HG03565 (cell line): ENCODE results near the gene IGF2BP3.
A peak's percentile ranks its signal among the peaks of the same experiment; 100 is the strongest.

Experiments
- ATAC-seq: cut with Tn5 transposase; IDR thresholded peaks from one replicate; pipeline ENCODE4 v1.9.1; 2021; ENCODE audit warnings: mild to moderate bottlenecking, moderate library complexity; ENCODE audit not compliant: unreplicated experiment

Gene IGF2BP3

DNA sequence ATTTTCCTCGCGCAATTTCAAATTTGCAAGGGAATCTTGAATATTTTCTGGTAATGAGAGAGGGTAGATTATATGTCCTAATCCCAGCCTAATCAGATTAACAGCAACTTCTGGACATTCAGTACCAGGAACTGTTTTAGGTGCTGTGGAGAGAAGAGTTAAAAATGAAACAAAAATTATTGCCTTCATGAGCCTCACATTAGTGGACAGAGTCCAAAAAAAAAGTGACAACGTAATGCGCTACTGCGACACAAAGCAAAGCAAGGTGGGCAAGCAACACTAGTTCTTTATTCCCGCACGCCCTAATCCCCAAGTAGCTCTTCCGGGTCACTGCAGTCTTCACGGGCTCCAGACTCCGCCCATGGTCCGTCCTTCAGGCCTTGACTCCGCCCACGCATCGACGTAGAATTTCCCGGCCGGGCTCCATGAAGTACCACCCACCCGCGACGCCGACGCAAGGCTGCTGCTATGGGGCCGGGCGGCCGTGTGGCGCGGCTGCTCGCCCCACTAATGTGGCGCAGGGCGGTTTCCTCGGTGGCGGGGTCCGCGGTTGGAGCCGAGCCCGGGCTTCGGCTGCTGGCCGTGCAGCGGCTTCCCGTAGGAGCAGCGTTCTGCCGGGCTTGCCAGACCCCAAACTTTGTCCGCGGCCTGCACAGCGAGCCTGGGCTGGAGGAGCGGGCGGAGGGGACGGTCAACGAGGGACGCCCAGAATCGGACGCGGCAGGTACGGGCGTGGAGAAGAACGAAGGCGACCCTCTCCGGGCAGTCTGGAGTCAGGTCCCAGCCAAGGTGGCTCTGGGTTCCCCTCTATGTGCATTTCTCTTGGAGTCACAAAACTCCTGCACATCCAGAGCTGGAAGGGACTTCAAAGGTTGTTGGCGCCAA is 171.2 kb downstream of the IGF2BP3 start, which contains the start of gene MALSU1:
Gene MALSU1 (plus strand): TSS at position 455 of the 885 bp plus-strand sequence. CDS start 14 bp downstream, at position 469.
- peak; percentile 97 for ATAC-seq

GRCh38 chr7:23298141-23298881 is 172.0 kb downstream of the IGF2BP3 start:
- ATAC-seq, result no peak

- no peak for ATAC-seq
Observed at GRCh38 chr7:23295401-23295697, 174.9 kb downstream of the IGF2BP3 start.

- ATAC-seq, result no peak
Observed at GRCh38 chr7:23294549-23295400, 175.5 kb downstream of the IGF2BP3 start.

DNA sequence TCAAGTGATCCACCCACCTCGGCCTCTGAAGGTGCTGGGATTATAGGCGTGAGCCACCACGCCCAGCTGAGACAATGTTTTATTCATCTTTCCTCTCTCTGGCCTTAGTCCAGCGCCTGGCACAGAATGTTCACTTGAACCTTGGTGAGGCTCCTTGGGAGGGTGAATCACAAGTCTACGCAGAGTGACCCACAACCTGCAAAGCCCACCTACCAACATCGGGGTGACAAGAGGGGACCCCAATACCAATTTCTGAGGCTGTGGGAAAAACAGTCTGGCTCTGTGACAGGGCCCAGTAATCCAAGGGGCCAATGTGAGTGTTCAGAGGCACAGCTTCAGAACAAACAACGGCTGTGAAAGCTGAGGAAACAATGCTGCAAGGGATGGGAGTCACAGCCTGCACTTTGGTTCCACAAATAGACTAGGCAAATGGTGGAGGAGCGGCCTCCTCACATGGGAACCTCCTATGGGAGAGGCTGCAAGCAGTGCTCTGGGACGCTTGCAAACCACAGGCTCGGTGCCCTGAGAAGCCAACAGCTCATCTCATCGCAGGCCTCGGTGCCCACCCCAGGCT is 176.7 kb downstream of the IGF2BP3 start:
- ATAC-seq, result no peak

- ATAC-seq, result no peak
Observed at GRCh38 chr7:23292623-23293022, 177.7 kb downstream of the IGF2BP3 start.

- no peak for ATAC-seq
Observed at GRCh38 chr7:23291957-23292560, 178.2 kb downstream of the IGF2BP3 start.

- ATAC-seq, result no peak
Observed at GRCh38 chr7:23290993-23291392, 179.3 kb downstream of the IGF2BP3 start.

DNA sequence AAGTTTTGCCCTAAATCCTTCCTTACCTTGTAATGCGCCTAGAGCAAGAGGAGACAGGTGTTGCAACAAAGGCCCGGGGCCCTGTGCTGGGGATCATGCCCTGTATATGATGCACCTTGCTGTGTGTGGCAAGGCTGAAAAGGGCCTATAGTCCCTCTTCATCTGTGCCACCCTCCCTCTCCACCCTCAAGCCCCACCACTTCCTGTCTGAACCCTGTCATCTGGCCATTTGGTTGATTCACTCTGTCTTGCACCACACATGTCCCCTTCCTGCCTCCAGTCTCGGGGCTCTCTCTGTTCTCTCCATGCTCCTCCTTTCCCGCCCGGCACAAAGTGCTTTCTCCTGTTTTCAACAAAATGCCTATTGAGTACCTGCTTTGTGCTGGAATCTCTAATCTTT is 182.7 kb downstream of the IGF2BP3 start:
- no peak for ATAC-seq

GRCh38 chr7:23285657-23286646 is 184.3 kb downstream of the IGF2BP3 start:
- ATAC-seq, result no peak

- ATAC-seq, result no peak
Observed at GRCh38 chr7:23284871-23285270, 185.4 kb downstream of the IGF2BP3 start.

DNA sequence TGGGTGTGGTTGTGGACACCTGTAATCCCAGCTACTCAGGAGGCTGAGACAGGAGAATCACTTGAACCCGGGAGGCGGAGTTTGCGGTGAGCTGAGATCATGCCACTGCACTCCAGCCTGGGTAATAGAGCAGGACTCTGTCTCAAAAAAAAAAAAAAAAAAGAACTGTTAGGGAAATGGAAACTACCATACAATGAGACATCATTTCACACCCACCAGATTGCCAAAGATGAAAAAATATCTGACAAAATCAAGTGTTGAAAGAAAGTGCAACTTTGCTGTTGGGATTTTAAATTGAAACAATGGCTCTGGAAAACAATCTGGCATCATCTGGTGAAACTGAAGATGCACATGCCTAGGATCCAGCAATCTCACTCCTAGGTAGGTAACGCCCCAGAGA is 187.2 kb downstream of the IGF2BP3 start:
- no peak for ATAC-seq

DNA sequence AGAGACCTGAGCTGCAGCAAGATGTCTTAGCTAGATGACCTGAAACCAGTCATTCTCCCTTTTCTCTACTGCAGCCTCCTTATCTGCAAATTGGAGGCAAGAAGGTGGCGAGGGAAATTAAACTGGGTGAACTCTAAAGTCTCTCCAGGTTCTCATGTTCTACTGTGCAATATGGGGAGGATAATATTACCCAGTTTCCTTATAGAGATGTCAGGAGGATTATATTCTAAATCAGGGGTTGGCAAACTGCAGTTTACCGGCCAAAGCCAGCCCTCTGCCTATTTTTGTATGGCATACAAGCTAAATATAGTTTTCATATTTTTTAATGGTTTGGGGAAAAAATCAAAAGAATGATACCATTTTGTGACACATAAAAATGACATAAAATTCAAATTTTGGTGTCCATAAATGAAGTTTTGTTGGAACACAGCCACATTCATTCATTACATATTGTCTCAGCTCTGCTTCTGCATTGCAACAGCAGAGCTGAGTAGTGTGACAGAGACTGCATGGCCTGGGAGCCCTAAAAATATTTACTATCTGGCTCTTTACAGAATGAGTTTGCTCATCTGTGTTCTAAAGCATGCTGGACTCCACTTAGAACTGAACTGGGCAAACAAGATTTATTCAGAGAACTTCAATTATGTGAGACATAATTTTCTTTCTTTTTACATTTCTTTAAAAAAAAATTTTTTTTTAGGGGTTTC is 190.3 kb downstream of the IGF2BP3 start:
- no peak for ATAC-seq

DNA sequence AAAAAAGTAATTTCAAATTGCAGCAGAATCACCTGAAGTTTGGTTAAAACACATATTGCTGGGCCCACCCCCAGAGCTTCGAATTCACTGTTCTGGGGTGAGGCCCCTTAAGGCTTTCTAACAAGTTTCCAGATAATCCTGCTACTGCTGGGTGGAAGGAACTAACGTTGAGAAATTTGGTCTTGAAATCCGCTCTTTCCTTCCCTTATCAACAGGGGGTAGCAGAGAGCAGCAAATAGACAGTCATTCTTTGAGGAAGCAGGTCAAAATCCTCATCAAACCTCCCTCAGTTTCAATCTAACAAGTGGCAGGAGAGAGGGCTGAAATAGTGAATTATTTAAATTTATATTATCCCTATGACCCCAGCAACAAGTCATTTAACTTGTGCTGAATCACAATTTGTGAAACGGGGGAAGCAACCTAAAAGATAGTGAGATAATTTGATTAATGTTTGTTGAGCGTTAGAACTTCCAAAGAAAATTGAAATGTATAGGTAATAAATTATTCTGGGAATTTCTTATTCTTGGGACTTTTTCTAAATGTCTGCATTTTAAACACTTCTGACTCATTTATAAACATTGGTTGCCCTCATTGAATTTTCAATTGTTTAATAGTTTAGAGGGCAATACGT is 192.8 kb downstream of the IGF2BP3 start:
- ATAC-seq, result no peak

DNA sequence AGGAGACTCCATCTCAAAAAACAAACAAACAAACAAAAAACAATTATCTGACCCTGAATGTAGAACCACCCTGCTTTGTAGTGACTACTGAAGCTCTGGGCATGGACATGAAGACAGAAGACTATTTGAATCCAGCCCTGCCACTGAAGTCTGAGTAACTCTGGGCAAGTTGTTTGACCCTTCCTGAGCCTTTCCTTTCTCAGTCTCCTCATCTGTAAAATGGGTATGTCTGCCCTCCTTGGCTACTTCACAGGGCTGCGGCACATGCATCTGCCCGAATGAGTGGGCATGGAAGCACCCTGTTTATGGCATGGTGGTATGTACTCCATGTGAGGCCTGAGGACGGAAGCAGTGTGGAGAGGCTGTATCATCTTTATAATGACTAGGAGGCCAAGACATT is 193.3 kb downstream of the IGF2BP3 start:
- no peak for ATAC-seq

DNA sequence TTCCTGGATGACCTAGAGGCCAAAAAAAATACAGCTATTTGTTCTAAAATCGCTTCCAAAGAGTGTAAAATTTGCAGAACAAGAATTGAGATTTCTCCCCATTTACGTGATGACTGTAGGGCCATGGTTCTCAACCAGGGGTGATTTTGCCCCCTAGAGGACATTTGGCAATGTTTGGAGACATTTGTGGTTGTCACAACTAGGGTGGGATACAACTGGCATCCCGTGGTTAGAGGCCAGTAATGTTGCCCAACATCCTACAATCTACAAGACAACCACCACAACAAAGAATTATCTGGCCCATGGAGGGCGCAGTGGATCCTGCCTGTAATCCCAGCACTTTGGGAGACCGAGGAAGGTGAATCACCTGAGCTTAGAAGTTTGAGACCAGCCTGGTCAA is 193.9 kb downstream of the IGF2BP3 start:
- ATAC-seq, result no peak

GRCh38 chr7:23275912-23276311 is 194.4 kb downstream of the IGF2BP3 start:
- no peak for ATAC-seq

- ATAC-seq, result peak; percentile 91
Observed at GRCh38 chr7:23273141-23273599, 197.1 kb downstream of the IGF2BP3 start.
